Uterus (tissue), 4 donors: Measurements from ENCODE around the gene NXPH2. TPM values are rescaled to one million over a fixed set of nuclear protein-coding genes. Genes with fewer than 3 reads are reported as not detected.

ENCODE experiments used
- DNase-seq, 2 donors: peaks; one replicate each; pipeline ENCODE4 v3.0.0-alpha.2; 2019 to 2020
- H3K27ac ChIP-seq, 2 donors: fragments of 200-600 bp; sonication (generic); 1 replicate in 1 of 2; 2 replicates in 1 of 2; pipeline ENCODE4 v1.5.1; 2016 to 2018
- H3K27me3 ChIP-seq, 2 donors: fragments of 200-600 bp; sonication (generic); one replicate each; pipeline ENCODE4 v1.5.1; 2018 to 2019; ENCODE audit warnings: control low read depth in 1 of 2
- H3K36me3 ChIP-seq, 2 donors: fragments of 200-600 bp; sonication (generic); one replicate each; pipeline ENCODE4 v1.5.1; 2019; ENCODE audit warnings: control low read depth in 1 of 2
- H3K4me1 ChIP-seq, 2 donors: fragments of 200-600 bp; sonication (generic); one replicate each; pipeline ENCODE4 v1.5.1; 2018 to 2019; ENCODE audit warnings: control low read depth in 1 of 2
- H3K4me3 ChIP-seq, 2 donors: fragments of 200-600 bp; sonication (generic); 1 replicate in 1 of 2; 2 replicates in 1 of 2; pipeline ENCODE4 v1.5.1; 2018 to 2019; ENCODE audit warnings: mild to moderate bottlenecking in 1 of 2
- H3K9me3 ChIP-seq, 2 donors: fragments of 200-600 bp; sonication (generic); one replicate each; pipeline ENCODE4 v1.5.1; 2019; ENCODE audit warnings: control low read depth in 1 of 2
- CTCF ChIP-seq, 4 experiments: fragments of 200-600 bp in 2 of 4; fragments of 450-650 bp in 2 of 4; sonication (generic) in 2 of 4; IDR thresholded peaks; one replicate each; pipeline ENCODE4 v1.5.1; 2016 to 2019; ENCODE audit warnings: antibody characterized with exemption in 4 of 4, mild to moderate bottlenecking in 2 of 4, moderate library complexity in 1 of 4
- POLR2A ChIP-seq, 2 donors: fragments of 450-650 bp; IDR thresholded peaks; one replicate each; pipeline ENCODE4 v1.6.1; 2016; ENCODE audit warnings: antibody characterized with exemption in 2 of 2, mild to moderate bottlenecking in 1 of 2, moderate library complexity in 1 of 2
- intact Hi-C: fragments of 100-400 bp; cut with DNase I; formaldehyde crosslinking; loops from one replicate; pipeline ENCODE4 v1.15.1; 2023; ENCODE audit warnings: low total_unique reads
- total RNA-seq, 4 donors: library from RNA; depleted of rRNA in 3 of 4; stranded (reverse); fragments of >200 nt in 3 of 4; gene quantifications; one replicate each; pipeline versions ENCODE4 v1.1.0 to v1.2.4, GENCODE V29; 2014 to 2023
- donor health status: DM: yes; HTN: yes; CAD: no.

The NXPH2 gene
- total RNA-seq, 4 donors from 2014 or later = 1.2 TPM; not detected in 3

GRCh38 chr2:138622613-138623012, 157.6 kb downstream of the NXPH2 start:
- DNase-seq = no peak
- Histone ChIP-seq H3K27me3 (no peaks in the 10 kb centered on the region), H3K4me1 (no peaks in the 10 kb centered on the region), H3K4me3 (no peak overlapping the region), H3K27ac (no peak overlapping the region), H3K9me3 (no peaks in the 10 kb centered on the region), H3K36me3 (no peaks in the 10 kb centered on the region)
- TF ChIP-seq POLR2A (IDR thresholded peaks at IDR 0.05) (no peak), CTCF (IDR thresholded peaks at IDR 0.05) (no peak)
- intact Hi-C loops = no loop called here

- Histone ChIP-seq H3K4me3 (no peak overlapping the region), H3K27me3 (no peaks in the 10 kb centered on the region), H3K9me3 (no peaks in the 10 kb centered on the region), H3K36me3 (no peaks in the 10 kb centered on the region), H3K27ac (no peak overlapping the region), H3K4me1 (no peaks in the 10 kb centered on the region)
- intact Hi-C loops = no loop called here
- no peak for DNase-seq
- TF ChIP-seq CTCF (IDR thresholded peaks at IDR 0.05) (no peak), POLR2A (IDR thresholded peaks at IDR 0.05) (no peak)
Observed at GRCh38 chr2:138621139-138621538, 159.1 kb downstream of the NXPH2 start.

GRCh38 chr2:138620431-138620830, 159.8 kb downstream of the NXPH2 start:
- TF ChIP-seq POLR2A (IDR thresholded peaks at IDR 0.05) (no peak), CTCF (IDR thresholded peaks at IDR 0.05) (no peak)
- DNase-seq = no peak
- intact Hi-C loops = no loop called here

More at GRCh38 chr2:138620431-138620830, 159.8 kb downstream of the NXPH2 start:
- no peak overlapping the region for H3K4me3 ChIP-seq
- H3K36me3 ChIP-seq = no peaks in the 10 kb centered on the region
- no peaks in the 10 kb centered on the region for H3K9me3 ChIP-seq
- no peaks in the 10 kb centered on the region for H3K4me1 ChIP-seq
- no peak overlapping the region for H3K27ac ChIP-seq
- H3K27me3 ChIP-seq = no peaks in the 10 kb centered on the region
